ENCODE results near the gene SOX15. TPM values are rescaled to one million over a fixed set of nuclear protein-coding genes. Genes with fewer than 3 reads are reported as not detected.

The SOX15 gene
- total and polyA plus RNA-seq, 2 of the 4 experiments (the other 2 are of a cell fraction): 0.18 to 0.62 TPM

GRCh38 chr17:7548585-7549400, 41.1 kb downstream of the SOX15 start, which contains the start of gene TNFSF12:
Gene TNFSF12, plus strand, starts transcription at chr17:7549058. Its CDS starts 96 bp downstream, at chr17:7549154.
- Histone ChIP-seq H4K20me1 (ENCODE audit: insufficient read depth, low read length) (no peaks in the 10 kb centered on the region), H2BK20ac (ENCODE audit: low read depth, low read length) (no peak within 1 kb of the TSS), H2BK120ac (ENCODE audit: low read depth, low read length) (peak within 1 kb of the TSS; percentile 54), H3K4me1 (ENCODE audit: control insufficient read depth, insufficient read depth, low read length) (peaks cover 8% of the 10 kb centered on the region), H3K4me3 (ENCODE audit: insufficient read depth, low read depth, low read length) (peak within 1 kb of the TSS; percentile 67), H2AK9ac (replicated peaks; ENCODE audit: low read depth, low read length, poor library complexity) (peak within 1 kb of the TSS; percentile 97), H3K23ac (ENCODE audit: low read depth, low read length) (peak within 1 kb of the TSS; percentile 51), H4K91ac (ENCODE audit: insufficient read depth, low read depth, low read length) (peak within 1 kb of the TSS; percentile 63), H3K36me3 (ENCODE audit: control insufficient read depth, insufficient read depth, low read length) (peaks cover 4% of the 10 kb centered on the region; the same call in 1 of the 2 replicates), H3K56ac (ENCODE audit: extremely low read depth, insufficient read depth, low read length) (no peak within 1 kb of the TSS), H2AK5ac (ENCODE audit: low read depth, low read length) (peak within 1 kb of the TSS; percentile 87), H3K18ac (ENCODE audit: low read depth, low read length) (peak within 1 kb of the TSS; percentile 66), H3K9ac (ENCODE audit: low read depth, low read length) (peak within 1 kb of the TSS; percentile 76), H4K8ac (ENCODE audit: low read depth in 2 of 2, low read length in 2 of 2) (peak within 1 kb of the TSS; percentile 71 to 88), H2AFZ (replicated peaks; ENCODE audit: low read length, poor library complexity) (peak within 1 kb of the TSS; percentile 98), H3K27ac (ENCODE audit: insufficient read depth, low read length) (peak within 1 kb of the TSS; percentile 38), H3K27me3 (ENCODE audit: control insufficient read depth, insufficient read depth, low read length) (no peaks in the 10 kb centered on the region), H3K9me1 (ENCODE audit: insufficient read depth, low read length) (peaks cover 5% of the 10 kb centered on the region; the same call in 1 of the 2 replicates), H4K5ac (ENCODE audit: low read depth, low read length) (peak within 1 kb of the TSS; percentile 92), H3K14ac (replicated peaks; ENCODE audit: low read depth, low read length) (peak within 1 kb of the TSS; percentile 58), H2BK15ac (ENCODE audit: low read depth, low read length) (no peak within 1 kb of the TSS), H2BK5ac (ENCODE audit: low read depth, low read length, poor library complexity, severe bottlenecking) (peak within 1 kb of the TSS; percentile 18), H3K4me2 (ENCODE audit: low read depth, low read length) (peak within 1 kb of the TSS; percentile 97), H3K79me1 (ENCODE audit: low read depth in 1 of 2, low read length in 2 of 2) (peaks cover 0 to 13% of the 10 kb centered on the region in 2 experiments; a peak in 2 of 4 replicates), H3K9me3 (ENCODE audit: control insufficient read depth, insufficient read depth, low read length) (no peaks in the 10 kb centered on the region), H3K4ac (ENCODE audit: low read depth, low read length) (peak within 1 kb of the TSS; percentile 93)
- CTCF ChIA-PET: interaction anchor here (1.8 kb wide), 1 partner anchor 12 kb away, joined by 8 read pairs; no protein-coding TSS in a partner anchor
- intact Hi-C loops (cut with micrococcal nuclease): no loop called here
- no TSS peak for BruUV-seq (replicated peaks)
- TF ChIP-seq FOS (IDR thresholded peaks at IDR 0.05; ENCODE audit: low read depth, low read length) (no peak), RAD21 (IDR thresholded peaks at IDR 0.05; ENCODE audit: low read length) (no peak; the same call in 1 of the 2 replicates), CTCF (conservative IDR thresholded peaks at IDR 0.05; ENCODE audit: low read depth, low read length) (peak; percentile 15; the same call in 1 of the 2 replicates), USF2 (IDR thresholded peaks at IDR 0.05; ENCODE audit: low read depth, low read length) (no peak), MAZ (IDR thresholded peaks at IDR 0.05; ENCODE audit: borderline replicate concordance, low read depth, low read length) (peak; percentile 5; the same call in 1 of the 2 replicates), RFX5 (IDR thresholded peaks at IDR 0.05; ENCODE audit: low read depth, low read length) (no peak), MXI1 (IDR thresholded peaks at IDR 0.05; ENCODE audit: borderline replicate concordance, low read depth, low read length) (no peak)
- no CpG with 5 or more reads among the region's 65 CpGs for WGBS, 2 experiments (ENCODE audit: extremely low coverage in 2 of 2, insufficient read length in 1 of 2)
- in situ Hi-C loops (cut with MboI; ENCODE audit: low sequenced_read_pairs): loop anchor here (25.0 kb wide), 1 partner anchor 486 kb away; no protein-coding TSS in a partner anchor
- dilution Hi-C loops (cut with HindIII; ENCODE audit: low sequenced_read_pairs, unreplicated experiment): no loop called here
- DNase-seq (peak; percentile 7), ATAC-seq (ENCODE audit: low read depth) (peak; percentile 90)
- POLR2A ChIA-PET (ENCODE audit: unreplicated experiment): no interaction called here
